GM19240 (cell line): Measurements from ENCODE around the gene PRAME.
"Not testable (repeated sequence)": the region's sequence is repeated elsewhere in the genome, so short reads cannot be mapped to it uniquely, and the experiment has no call there.

ENCODE experiments used
- DNase-seq: peaks from one replicate; pipeline ENCODE4 v3.0.0; 2011; ENCODE audit warnings: low spot score; ENCODE audit not compliant: insufficient read length

Gene PRAME

GRCh38 chr22:22552630-22553029, 6.4 kb downstream of the PRAME start:
- peak; percentile 26 for DNase-seq

GRCh38 chr22:22550789-22551434, 8.2 kb downstream of the PRAME start:
- no peak for DNase-seq

- DNase-seq: no peak
Measured at GRCh38 chr22:22548910-22549309, 10.2 kb downstream of the PRAME start.

GRCh38 chr22:22548317-22548716, 10.7 kb downstream of the PRAME start:
- no peak for DNase-seq

GRCh38 chr22:22547692-22548300, 11.3 kb downstream of the PRAME start:
- no peak for DNase-seq

GRCh38 chr22:22547226-22547625, 11.8 kb downstream of the PRAME start:
- no peak for DNase-seq

- no peak for DNase-seq
Measured at GRCh38 chr22:22546490-22546889, 12.6 kb downstream of the PRAME start.

GRCh38 chr22:22545084-22545483, 14.0 kb downstream of the PRAME start:
- DNase-seq: no peak

GRCh38 chr22:22538226-22538989, 20.7 kb downstream of the PRAME start:
- no peak for DNase-seq

- no peak for DNase-seq
Measured at GRCh38 chr22:22536916-22537315, 22.1 kb downstream of the PRAME start.

- DNase-seq: no peak
Measured at GRCh38 chr22:22536515-22536914, 22.6 kb downstream of the PRAME start.

GRCh38 chr22:22535662-22536061, 23.4 kb downstream of the PRAME start:
- no peak for DNase-seq

GRCh38 chr22:22534604-22535415, 24.3 kb downstream of the PRAME start:
- DNase-seq: no peak

GRCh38 chr22:22533863-22534262, 25.2 kb downstream of the PRAME start:
- no peak for DNase-seq

- DNase-seq: no peak
Measured at GRCh38 chr22:22533417-22533816, 25.6 kb downstream of the PRAME start.

GRCh38 chr22:22532547-22533071, 26.5 kb downstream of the PRAME start:
- DNase-seq: not testable (repeated sequence)

GRCh38 chr22:22531770-22532546, 27.1 kb downstream of the PRAME start:
- no peak for DNase-seq

- DNase-seq: no peak
Measured at GRCh38 chr22:22528780-22529179, 30.3 kb downstream of the PRAME start.

- DNase-seq: no peak
Measured at GRCh38 chr22:22527312-22527711, 31.8 kb downstream of the PRAME start.

GRCh38 chr22:22526125-22526912, 32.7 kb downstream of the PRAME start:
- no peak for DNase-seq
